NCI-H1092 treated with DMSO at 0.1 percent for 48 hours (cell line): ENCODE results near the gene SIM2.
A peak's percentile ranks its signal among the peaks of the same experiment; 100 is the strongest.
"Not testable (repeated sequence)": the region's sequence is repeated elsewhere in the genome, so short reads cannot be mapped to it uniquely, and the experiment has no call there.

ENCODE experiments used
- DNase-seq: peaks from one replicate; lab custom pipeline; 2025; lab: John Stamatoyannopoulos, UW

SIM2 gene, protein sequence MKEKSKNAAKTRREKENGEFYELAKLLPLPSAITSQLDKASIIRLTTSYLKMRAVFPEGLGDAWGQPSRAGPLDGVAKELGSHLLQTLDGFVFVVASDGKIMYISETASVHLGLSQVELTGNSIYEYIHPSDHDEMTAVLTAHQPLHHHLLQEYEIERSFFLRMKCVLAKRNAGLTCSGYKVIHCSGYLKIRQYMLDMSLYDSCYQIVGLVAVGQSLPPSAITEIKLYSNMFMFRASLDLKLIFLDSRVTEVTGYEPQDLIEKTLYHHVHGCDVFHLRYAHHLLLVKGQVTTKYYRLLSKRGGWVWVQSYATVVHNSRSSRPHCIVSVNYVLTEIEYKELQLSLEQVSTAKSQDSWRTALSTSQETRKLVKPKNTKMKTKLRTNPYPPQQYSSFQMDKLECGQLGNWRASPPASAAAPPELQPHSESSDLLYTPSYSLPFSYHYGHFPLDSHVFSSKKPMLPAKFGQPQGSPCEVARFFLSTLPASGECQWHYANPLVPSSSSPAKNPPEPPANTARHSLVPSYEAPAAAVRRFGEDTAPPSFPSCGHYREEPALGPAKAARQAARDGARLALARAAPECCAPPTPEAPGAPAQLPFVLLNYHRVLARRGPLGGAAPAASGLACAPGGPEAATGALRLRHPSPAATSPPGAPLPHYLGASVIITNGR

GRCh38 chr21:36698981-36699545 lies at the start of gene SIM2:
Gene SIM2 (plus strand): TSS chr21:36699115. CDS start chr21:36699747, 632 bp downstream.
- DNase-seq: peak; percentile 71

DNA sequence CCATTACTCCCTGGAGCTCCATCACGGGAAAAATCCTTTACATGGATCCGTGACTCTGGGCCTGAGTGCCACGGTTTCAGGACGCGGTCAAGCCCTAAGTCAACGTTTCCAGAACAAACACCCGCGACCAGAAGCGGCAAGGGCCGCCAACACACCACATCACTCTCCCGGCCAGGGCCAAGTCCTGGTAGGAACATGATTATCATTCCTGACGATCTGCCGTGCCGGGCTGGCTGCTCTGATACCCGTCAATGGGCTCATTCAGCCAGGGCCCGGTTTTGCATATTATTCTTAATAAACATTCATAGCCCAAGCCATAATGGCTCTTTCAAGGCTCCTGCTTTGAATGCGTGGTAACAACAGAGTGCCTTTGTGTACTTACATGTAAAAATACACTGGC lies 44.6 kb upstream of the SIM2 start:
- no peak for DNase-seq

DNA sequence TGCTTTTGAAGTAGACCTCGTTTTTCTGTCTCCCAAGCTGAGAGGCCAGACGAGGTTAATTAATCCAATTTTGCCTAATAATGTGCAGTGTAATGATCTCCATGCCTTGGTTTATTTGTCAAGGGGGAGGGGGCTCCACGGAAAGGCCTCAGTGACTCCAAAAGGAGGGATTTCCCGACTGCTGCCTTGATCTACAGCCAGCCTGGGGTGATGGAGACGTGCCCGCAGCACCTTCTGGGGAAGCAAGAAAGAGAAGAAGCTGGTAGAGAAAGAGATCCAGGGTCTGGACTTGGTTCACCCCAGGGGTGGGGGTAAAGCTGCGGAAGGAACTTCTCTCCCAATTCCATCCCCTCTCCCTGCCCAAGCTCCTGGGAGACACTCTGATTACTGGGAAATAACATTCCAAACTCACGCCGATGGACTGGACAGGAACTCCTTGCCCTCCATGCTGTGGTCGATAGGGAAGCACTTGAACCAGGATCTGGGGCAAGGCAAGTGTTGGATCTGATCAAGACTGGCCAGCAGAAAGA lies 44.1 kb upstream of the SIM2 start:
- DNase-seq: no peak

GRCh38 chr21:36656138-36656537 lies 42.8 kb upstream of the SIM2 start:
- DNase-seq: no peak

DNA sequence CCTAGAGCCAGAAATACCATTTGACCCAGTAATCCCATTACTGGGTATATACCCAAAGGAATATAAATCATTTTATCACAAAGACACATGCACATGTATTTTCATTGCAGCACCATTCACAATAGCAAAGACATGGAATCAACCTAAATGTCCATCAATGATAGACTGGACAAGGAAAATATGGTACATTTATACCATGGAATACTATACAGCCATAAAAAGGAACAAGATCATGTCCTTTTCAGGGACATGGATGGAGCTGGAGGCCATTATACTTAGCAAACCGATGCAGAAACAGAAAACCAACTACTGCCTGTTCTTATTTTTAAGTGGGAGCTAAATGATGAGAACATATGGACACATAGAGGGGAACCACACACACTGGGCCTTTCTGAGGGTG lies 41.6 kb upstream of the SIM2 start:
- DNase-seq: not testable (repeated sequence)

DNA sequence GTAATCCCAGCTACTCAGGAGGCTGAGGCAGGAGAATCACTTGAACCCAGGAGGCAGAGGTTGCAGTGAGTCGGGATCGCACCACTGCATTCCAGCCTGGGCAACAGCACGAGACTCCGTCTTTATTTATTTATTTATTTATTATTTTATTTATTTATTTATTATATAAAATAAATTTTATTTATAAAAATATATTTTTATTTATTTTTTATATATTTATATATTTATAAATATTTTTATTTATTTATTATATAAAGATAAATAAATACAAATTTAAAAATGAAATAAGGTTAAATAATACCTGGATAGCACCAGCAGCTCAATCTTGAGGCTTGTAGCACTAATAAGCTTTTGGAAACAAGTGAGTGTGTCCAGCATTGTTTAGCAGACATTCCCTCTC lies 40.9 kb upstream of the SIM2 start:
- DNase-seq: no peak

DNA sequence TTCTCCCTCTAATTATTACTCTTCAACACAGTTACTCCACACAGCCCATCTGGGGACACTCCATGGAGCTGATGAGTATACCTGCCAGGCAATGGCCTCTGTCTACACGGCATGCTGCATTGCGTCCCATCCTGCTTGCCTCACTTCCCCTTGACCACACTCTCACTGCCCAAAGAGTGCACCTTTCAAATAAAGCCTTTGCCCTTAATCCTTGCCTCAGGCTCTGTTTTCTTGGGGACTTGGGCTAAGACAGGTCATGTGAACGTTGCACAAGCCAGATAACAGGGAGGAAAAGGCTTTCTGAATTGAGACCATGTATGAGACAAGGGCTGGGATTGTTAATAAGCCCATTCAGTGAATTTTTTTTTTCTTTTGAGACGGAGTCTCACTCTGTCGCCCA lies 40.0 kb upstream of the SIM2 start:
- no peak for DNase-seq

DNA sequence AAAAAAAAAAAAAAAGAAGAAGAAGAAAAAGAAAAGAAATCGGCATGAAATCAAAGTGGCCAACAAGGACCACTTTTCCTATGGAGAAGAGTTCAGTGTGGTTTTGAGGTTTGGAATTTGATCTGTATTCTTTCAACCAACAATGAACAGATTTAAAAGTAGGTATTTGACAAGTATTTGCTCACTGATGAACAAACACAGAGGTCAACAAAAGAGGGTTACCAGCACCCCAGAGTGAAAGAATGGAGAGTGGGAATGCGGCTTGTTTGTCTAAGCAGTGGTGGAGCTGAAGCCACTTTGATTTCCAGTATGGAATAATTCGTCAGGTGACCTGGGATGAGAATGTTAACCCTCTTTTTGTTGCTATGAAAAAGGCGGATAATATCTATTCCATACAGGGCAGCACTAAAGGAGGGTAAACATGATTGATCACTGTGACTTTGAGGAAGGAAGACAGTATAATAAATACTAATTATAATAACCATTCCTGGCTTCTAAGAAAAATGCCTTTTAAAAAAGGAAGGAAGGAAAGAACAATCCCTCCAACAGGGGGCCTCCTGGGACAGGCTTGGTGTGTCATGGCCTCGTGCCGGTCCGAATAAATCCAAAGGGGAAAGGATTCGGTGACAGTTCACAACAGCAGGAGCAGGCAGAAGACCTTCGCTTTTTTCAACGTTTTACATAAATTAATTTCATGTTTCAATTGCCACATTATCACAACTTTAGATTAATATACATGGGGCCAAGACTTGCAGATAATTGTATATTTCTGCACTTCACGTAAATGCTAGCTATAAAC lies 37.2 kb upstream of the SIM2 start:
- peak; percentile 63 for DNase-seq

- DNase-seq: no peak
Measured at GRCh38 chr21:36663033-36663855, 35.7 kb upstream of the SIM2 start.

GRCh38 chr21:36664662-36664990 lies 34.3 kb upstream of the SIM2 start:
- no peak for DNase-seq

- DNase-seq: no peak
Measured at GRCh38 chr21:36665806-36666205, 33.1 kb upstream of the SIM2 start.

DNA sequence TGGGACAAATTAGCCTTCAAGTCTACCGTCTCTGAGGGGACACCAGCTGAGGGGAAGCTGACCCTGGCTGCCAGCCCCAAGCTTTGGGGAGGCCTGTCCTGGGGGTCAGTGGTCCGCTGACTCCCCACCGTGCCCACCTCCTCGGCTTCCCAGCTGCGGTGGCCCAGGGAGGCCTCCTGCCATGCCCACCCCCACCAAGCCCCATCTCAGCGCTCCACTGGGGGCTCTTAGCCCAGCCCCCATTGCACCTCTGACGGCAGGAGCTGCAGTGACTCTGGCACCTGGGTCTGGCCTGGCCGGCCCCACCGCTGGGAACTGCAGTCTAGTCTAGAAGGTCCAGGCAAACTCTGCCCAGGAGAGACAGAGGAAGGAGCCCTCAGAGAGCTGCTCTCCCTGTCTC lies 30.2 kb upstream of the SIM2 start:
- no peak for DNase-seq

DNA sequence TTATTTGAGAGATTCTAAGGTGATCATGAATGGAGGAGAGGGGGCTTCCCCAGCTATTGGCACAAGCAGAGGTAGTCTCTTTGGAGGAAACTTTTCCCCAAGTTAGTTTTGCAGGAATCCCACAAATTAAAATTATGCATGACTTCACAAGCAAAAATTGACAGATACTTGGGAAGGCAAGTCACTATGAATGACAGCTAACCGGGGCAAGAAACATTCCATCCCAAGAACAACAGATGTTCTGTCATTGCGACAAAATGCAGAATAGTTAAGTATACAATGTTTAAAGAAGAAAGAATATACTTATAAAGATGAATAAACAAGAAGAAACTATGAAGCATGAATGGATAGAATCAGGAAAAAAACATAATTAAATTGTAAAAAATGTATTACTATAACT lies 27.1 kb upstream of the SIM2 start:
- DNase-seq: no peak

DNA sequence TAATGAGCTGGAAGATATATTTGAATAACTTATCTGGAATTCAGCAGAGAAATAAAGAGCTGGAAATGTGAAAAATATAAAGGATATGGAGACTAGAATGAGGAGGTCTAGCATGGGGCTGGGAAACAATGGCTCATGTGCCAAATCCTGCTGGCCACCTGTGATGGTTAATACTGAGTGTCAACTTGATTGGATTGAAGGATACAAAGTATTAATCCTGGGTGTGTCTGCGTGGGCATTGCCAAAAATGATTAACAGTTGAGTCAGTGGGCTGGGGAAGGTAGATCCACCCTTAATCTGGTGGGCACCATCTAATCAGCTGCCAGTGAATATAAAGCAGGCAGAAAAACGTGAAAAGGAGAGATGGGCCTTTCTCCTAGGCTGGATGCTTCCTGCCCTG lies 26.6 kb upstream of the SIM2 start:
- not testable (repeated sequence) for DNase-seq

DNA sequence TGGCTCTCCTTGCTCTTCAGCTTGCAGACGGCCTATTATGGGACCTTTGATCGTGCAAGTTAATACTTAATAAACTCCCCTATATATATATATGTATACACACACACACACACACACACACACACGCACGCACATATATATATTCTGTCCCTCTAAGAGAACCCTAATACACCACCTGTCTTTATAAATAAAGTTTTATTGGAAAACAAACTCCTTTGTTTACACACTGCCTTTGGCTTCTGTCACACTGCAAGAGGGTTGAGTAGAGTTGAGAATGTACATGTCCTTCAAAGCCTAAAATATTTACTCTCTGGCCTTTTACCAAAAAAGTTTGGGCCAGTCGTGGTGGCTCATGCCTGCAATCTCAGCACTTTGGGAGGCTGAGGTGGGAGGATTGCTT lies 26.2 kb upstream of the SIM2 start:
- no peak for DNase-seq

GRCh38 chr21:36676039-36676950 lies 22.6 kb upstream of the SIM2 start:
- DNase-seq: no peak

- DNase-seq: no peak
Measured at GRCh38 chr21:36677443-36677842, 21.5 kb upstream of the SIM2 start.

GRCh38 chr21:36678538-36678937 lies 20.4 kb upstream of the SIM2 start:
- DNase-seq: no peak

DNA sequence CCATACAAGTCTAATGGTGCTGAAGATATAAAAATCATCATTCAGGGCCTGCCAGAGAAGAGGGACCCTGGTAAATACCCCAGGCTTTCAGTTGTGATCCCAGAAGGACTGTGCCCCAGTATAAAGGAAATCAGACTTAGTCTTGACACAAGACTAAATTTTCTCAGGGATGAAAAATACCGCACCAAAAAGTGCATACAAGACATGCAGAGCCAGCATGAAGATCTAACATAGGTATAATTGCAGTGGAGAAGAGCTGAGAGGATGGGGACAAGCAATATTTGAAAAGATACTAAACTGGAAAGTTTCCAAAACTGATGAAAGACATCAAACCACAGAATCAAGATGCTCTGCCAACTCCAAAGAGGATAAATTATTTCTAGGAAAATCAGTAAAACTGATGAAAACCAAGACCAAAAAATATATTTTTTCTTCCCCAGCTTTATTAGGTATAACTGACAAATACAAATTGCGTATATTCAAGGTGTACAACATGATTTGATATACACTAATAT lies 17.7 kb upstream of the SIM2 start:
- no peak for DNase-seq
